Gastroesophageal sphincter (tissue), 4 donors: Measurements from ENCODE around the gene NUS1. TPM values are rescaled to one million over a fixed set of nuclear protein-coding genes. Genes with fewer than 3 reads are reported as not detected.
A peak's percentile ranks its signal among the peaks of the same experiment; 100 is the strongest.

Experiments
- ATAC-seq: fragments of 150-250 bp; one replicate; pipeline ENCODE4 v1.9.1; 2016; ENCODE audit warnings: mild to moderate bottlenecking, moderate library complexity
- H3K27ac ChIP-seq, 4 donors: fragments of 200-600 bp; sonication (generic) in 3 of 4; 1 replicate in 3 of 4; 2 replicates in 1 of 4; pipeline ENCODE4 v1.5.1; 2016 to 2019
- H3K27me3 ChIP-seq: fragments of 200-600 bp; sonication (generic); one replicate; pipeline ENCODE4 v1.5.1; 2019
- H3K36me3 ChIP-seq, 2 donors: fragments of 200-600 bp; sonication (generic); one replicate each; pipeline ENCODE4 v1.5.1; 2019; ENCODE audit warnings: control low read depth in 1 of 2
- H3K4me1 ChIP-seq, 3 donors: fragments of 200-600 bp; sonication (generic); 1 replicate in 2 of 3; 2 replicates in 1 of 3; pipeline ENCODE4 v1.5.1; 2016 to 2019; ENCODE audit warnings: control low read depth in 2 of 3
- H3K4me3 ChIP-seq, 2 donors: fragments of 200-600 bp; sonication (generic); one replicate each; pipeline ENCODE4 v1.5.1; 2019; ENCODE audit warnings: mild to moderate bottlenecking in 1 of 2, moderate library complexity in 1 of 2
- H3K9me3 ChIP-seq, 3 donors: fragments of 200-600 bp; sonication (generic); one replicate each; pipeline ENCODE4 v1.5.1; 2017 to 2019; ENCODE audit warnings: control low read depth in 2 of 3
- CTCF ChIP-seq, 4 experiments: fragments of 200-600 bp in 2 of 4; fragments of 450-650 bp in 2 of 4; sonication (generic) in 1 of 4; IDR thresholded peaks; one replicate each; pipeline ENCODE4 v1.5.1; 2017 to 2019; ENCODE audit warnings: antibody characterized with exemption in 4 of 4, mild to moderate bottlenecking in 2 of 4, moderate library complexity in 2 of 4
- EP300 ChIP-seq: sonication (generic); formaldehyde crosslinking; IDR thresholded peaks from one replicate; pipeline ENCODE4 v1.6.1; 2017; ENCODE audit warnings: antibody characterized with exemption, mild to moderate bottlenecking
- POLR2A ChIP-seq, 2 donors: fragments of 450-650 bp; IDR thresholded peaks; one replicate each; pipeline ENCODE4 v1.6.1; 2017; ENCODE audit warnings: antibody characterized with exemption in 2 of 2, mild to moderate bottlenecking in 2 of 2, moderate library complexity in 1 of 2
- POLR2AphosphoS5 ChIP-seq: sonication (generic); formaldehyde crosslinking; IDR thresholded peaks from one replicate; pipeline ENCODE4 v1.6.1; 2017; ENCODE audit warnings: antibody characterized with exemption
- WGBS, 2 donors: methylation state at CpG; one replicate each; pipeline ENCODE4 v1.1.5; 2018; ENCODE audit warnings: low coverage in 1 of 2; 5-methylcytosine and 5-hydroxymethylcytosine counted together
- total RNA-seq, 4 donors: library from RNA; depleted of rRNA; stranded (reverse); fragments of >200 nt; gene quantifications; one replicate each; pipeline ENCODE4 v1.1.0, GENCODE V29; 2016

The NUS1 gene
- total RNA-seq, result 10 to 100 TPM; 19.6 to 31.0 (median 24.1) TPM

GRCh38 chr6:117674991-117675657 lies at the start of gene NUS1:
Gene NUS1 (plus strand): TSS chr6:117675469. CDS start chr6:117675671, 202 bp downstream.
- H3K4me3 ChIP-seq, result peak within 1 kb of the TSS; percentile 57 to 67
- H3K36me3 ChIP-seq, result no peaks in the 10 kb centered on the region
- H3K27me3 ChIP-seq, result no peaks in the 10 kb centered on the region
- H3K9me3 ChIP-seq, result no peaks in the 10 kb centered on the region
- peaks cover 7 to 50% (median 22%) of the 10 kb centered on the region in 3 donors for H3K4me1 ChIP-seq
- TF ChIP-seq POLR2A (IDR thresholded peaks at IDR 0.05) (peak in 1 of 2 donors; percentile 20), EP300 (no peak), CTCF (IDR thresholded peaks at IDR 0.05) (peak; percentile 39 to 90 (median 68)), POLR2AphosphoS5 (peak; percentile 61)
- peak; percentile 100 for ATAC-seq
- peak within 1 kb of the TSS; percentile 55 to 89 (median 82) for H3K27ac ChIP-seq
- 5 to 17% methylated on average over 1 to 4 of the region's 53 CpGs for WGBS, 2 donors

- H3K27ac ChIP-seq, result no peak overlapping the region
- ATAC-seq, result no peak
Measured at GRCh38 chr6:117627533-117627932, 47.7 kb upstream of the NUS1 start.

DNA sequence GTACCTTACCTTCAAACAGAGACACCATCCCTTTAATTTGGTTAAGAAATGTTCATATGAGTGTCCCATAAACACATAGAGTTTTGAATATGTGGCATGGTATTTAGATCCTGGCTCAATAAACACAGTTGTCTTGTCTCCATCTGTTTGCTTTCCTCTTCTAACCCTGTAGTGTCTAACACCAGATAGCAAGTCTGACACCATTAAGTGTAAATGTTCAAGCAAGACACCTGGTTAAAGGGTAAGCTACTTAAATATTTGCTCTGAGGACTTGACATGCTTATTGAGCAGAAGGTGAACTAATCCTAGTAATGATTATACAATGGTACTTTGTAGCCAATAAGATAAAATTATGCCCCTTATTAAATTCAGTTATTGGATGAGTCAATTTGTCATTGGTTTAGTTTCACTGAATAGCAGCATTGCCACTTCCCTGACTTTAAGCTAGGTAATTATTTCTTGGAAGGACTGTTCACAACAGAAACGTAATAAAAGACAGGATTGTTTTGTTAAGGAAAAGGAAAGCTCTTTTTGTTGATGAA lies 46.1 kb upstream of the NUS1 start:
- ATAC-seq, result no peak

More at GRCh38 chr6:117627533-117627932, 47.7 kb upstream of the NUS1 start:
- no peaks in the 10 kb centered on the region for H3K27me3 ChIP-seq
- H3K4me1 ChIP-seq, result no peaks in the 10 kb centered on the region
- H3K36me3 ChIP-seq, result no peaks in the 10 kb centered on the region
- H3K9me3 ChIP-seq, result peaks cover 0 to 8% (median 0%) of the 10 kb centered on the region in 3 donors
- no peak for TF ChIP-seq EP300
- TF ChIP-seq POLR2AphosphoS5, result no peak
- TF ChIP-seq POLR2A (IDR thresholded peaks at IDR 0.05), result no peak
- TF ChIP-seq CTCF (IDR thresholded peaks at IDR 0.05), result no peak
- H3K4me3 ChIP-seq, result no peak overlapping the region

DNA sequence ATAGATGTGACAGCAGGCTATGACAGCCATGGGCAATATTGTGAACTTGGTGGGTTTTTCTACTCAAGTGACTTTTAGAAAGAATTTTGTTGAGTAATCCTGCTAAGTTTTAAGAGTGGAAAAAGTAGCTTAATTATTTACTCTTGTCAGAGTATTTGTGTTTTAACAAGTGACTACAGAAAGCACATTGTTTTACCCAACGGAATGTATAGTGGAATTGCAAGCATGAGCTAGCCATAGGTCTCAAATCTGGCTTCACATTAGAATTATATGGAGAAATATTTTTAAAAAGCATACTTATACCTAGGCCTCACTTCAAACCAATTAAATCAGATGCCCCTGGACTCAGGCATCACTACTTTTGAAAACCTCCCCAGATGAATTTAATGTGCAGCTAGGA lies 37.5 kb upstream of the NUS1 start:
- 82 to 90% methylated on average over 1 of the region's 1 CpG for WGBS, 2 donors

More for the DNA sequence above, 46.1 kb upstream of the NUS1 start:
- WGBS, 2 donors, result 50 to 54% methylated on average over 1 of the region's 1 CpG
- Histone ChIP-seq H3K36me3 (no peaks in the 10 kb centered on the region), H3K27me3 (no peaks in the 10 kb centered on the region), H3K27ac (no peak overlapping the region), H3K4me1 (no peaks in the 10 kb centered on the region), H3K9me3 (peaks cover 0 to 8% (median 0%) of the 10 kb centered on the region in 3 donors), H3K4me3 (no peak overlapping the region)
- TF ChIP-seq POLR2A (IDR thresholded peaks at IDR 0.05) (no peak), EP300 (no peak), CTCF (IDR thresholded peaks at IDR 0.05) (no peak), POLR2AphosphoS5 (no peak)

More for the DNA sequence above, 37.5 kb upstream of the NUS1 start:
- Histone ChIP-seq H3K27me3 (no peaks in the 10 kb centered on the region), H3K4me3 (no peak overlapping the region), H3K27ac (no peak overlapping the region), H3K4me1 (no peaks in the 10 kb centered on the region), H3K9me3 (peaks cover 0 to 10% (median 0%) of the 10 kb centered on the region in 3 donors), H3K36me3 (no peaks in the 10 kb centered on the region)
- TF ChIP-seq POLR2AphosphoS5, result no peak
- TF ChIP-seq CTCF (IDR thresholded peaks at IDR 0.05), result no peak
- no peak for TF ChIP-seq EP300
- no peak for TF ChIP-seq POLR2A (IDR thresholded peaks at IDR 0.05)
- no peak for ATAC-seq
